Kidney tubule cell (primary cell): ENCODE measurements around the gene CGNL1.

Experiments
- DNase-seq: peaks from one replicate; pipeline ENCODE4 v3.0.0-alpha.2; 2018; ENCODE audit warnings: low spot score

The CGNL1 gene

GRCh38 chr15:57388464-57388863 is 12.2 kb downstream of the CGNL1 start:
- peak; percentile 45 for DNase-seq

- no peak for DNase-seq
Measured at GRCh38 chr15:57389991-57390390, 13.7 kb downstream of the CGNL1 start.

GRCh38 chr15:57390583-57390982 is 14.3 kb downstream of the CGNL1 start:
- DNase-seq = no peak

GRCh38 chr15:57391537-57391936 is 15.2 kb downstream of the CGNL1 start:
- no peak for DNase-seq

- no peak for DNase-seq
Measured at GRCh38 chr15:57393061-57393460, 16.8 kb downstream of the CGNL1 start.

- DNase-seq = peak; percentile 99
Measured at GRCh38 chr15:57395292-57395691, 19.0 kb downstream of the CGNL1 start.

- no peak for DNase-seq
Measured at GRCh38 chr15:57398336-57398735, 22.0 kb downstream of the CGNL1 start.

- DNase-seq = no peak
Measured at GRCh38 chr15:57401546-57401945, 25.2 kb downstream of the CGNL1 start.

GRCh38 chr15:57403017-57403416 is 26.7 kb downstream of the CGNL1 start:
- no peak for DNase-seq

- no peak for DNase-seq
Measured at GRCh38 chr15:57403566-57404325, 27.4 kb downstream of the CGNL1 start.

GRCh38 chr15:57405133-57405532 is 28.8 kb downstream of the CGNL1 start:
- no peak for DNase-seq

GRCh38 chr15:57406062-57406772 is 29.9 kb downstream of the CGNL1 start:
- no peak for DNase-seq

GRCh38 chr15:57410373-57410772 is 34.1 kb downstream of the CGNL1 start:
- DNase-seq = no peak

GRCh38 chr15:57411945-57412768 is 35.9 kb downstream of the CGNL1 start:
- no peak for DNase-seq

- DNase-seq = no peak
Measured at GRCh38 chr15:57415602-57416001, 39.3 kb downstream of the CGNL1 start.

GRCh38 chr15:57418635-57419034 is 42.3 kb downstream of the CGNL1 start:
- DNase-seq = peak; percentile 88

GRCh38 chr15:57419335-57419734 is 43.0 kb downstream of the CGNL1 start:
- no peak for DNase-seq

GRCh38 chr15:57421110-57421509 is 44.8 kb downstream of the CGNL1 start:
- no peak for DNase-seq

- peak; percentile 55 for DNase-seq
Measured at GRCh38 chr15:57421551-57421950, 45.2 kb downstream of the CGNL1 start.

- DNase-seq = peak; percentile 81
Measured at GRCh38 chr15:57422113-57422754, 45.9 kb downstream of the CGNL1 start.

- no peak for DNase-seq
Measured at GRCh38 chr15:57423599-57424140, 47.4 kb downstream of the CGNL1 start.
